COLO668 (cell line): ENCODE measurements around the gene HOXC12.

Experiments used
- DNase-seq: peaks from one replicate; lab custom pipeline; 2025; ENCODE audit not compliant: unreplicated experiment; lab: John Stamatoyannopoulos, UW

The HOXC12 gene

GRCh38 chr12:53955776-53956250 is 1.1 kb downstream of the HOXC12 start:
- DNase-seq, result no peak

DNA sequence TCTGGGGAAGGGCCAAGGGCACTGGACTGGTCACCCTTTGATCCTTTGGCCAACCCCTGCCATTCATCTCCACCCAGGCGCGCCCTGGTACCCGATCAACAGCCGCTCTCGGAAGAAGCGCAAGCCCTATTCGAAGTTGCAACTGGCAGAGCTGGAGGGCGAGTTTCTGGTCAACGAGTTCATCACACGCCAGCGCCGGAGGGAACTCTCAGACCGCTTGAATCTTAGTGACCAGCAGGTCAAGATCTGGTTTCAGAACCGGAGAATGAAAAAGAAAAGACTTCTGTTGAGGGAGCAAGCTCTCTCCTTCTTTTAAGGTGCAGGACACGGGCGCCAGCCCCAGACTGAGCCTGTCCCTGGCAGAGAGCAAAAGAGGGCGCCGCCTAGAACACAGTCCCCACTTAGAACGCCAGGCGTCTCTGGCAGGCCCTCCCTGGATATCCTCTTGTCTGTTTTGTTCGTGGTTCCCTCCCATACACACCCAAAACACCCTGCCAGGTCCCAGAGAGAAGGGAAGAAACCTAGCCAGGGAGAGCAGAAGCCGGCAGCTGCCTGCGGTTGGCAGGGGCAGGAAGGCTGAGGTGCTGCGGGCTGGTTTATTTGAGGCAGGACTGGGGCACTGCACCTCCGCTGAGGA is 1.7 kb downstream of the HOXC12 start:
- DNase-seq, result no peak

DNA sequence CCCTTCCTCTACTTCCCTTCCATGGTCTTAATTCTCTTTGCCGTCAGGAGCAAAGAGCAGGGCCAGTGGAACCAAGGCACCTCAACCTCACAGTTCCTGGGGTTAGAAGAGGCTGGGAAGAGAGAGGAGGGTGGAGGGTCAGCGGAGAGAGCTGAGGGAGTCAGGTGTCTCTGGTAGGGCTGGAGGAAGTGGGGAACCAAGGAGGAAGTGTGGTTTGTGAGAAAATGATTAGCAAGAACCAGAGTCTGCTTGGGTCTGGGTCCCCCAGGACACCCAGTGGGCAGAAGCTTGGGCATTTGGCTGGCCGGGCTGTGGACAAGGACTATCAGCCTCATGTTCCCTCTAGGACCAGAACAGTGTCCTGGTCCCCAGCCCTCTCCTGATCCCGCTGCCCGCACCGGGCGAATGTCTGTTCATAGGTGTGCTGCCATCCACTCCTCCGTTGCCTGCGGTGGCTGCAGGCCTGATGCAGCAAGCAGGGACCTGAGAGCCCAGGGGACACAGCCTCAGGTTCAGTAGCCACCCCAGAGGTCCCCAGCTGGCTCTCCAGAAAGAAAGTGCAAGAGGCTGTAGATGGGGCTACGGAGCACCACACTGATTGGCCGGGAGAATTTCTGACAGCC is 2.3 kb downstream of the HOXC12 start:
- DNase-seq, result no peak

- no peak for DNase-seq
Measured at GRCh38 chr12:53958128-53958527, 3.4 kb downstream of the HOXC12 start.

DNA sequence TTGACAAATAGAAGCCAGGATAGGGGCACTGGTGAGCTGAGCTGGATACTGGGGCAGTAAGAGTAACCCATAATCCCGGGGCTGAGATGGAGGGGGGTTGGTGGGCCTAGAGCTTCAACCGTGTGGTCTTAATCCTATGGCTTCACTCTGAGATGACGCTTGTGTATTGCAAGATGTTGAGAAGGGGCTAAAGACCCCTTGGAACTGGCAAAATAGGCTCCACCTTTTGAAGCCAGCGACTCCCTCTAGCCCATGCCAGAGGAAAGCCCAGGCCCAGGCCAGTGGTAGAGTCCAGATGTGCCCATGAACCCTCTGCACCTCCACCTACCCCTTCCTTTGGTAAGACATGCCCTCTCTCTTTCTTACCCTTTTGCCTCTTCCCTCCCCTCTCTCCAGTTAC is 4.6 kb downstream of the HOXC12 start:
- no peak for DNase-seq

DNA sequence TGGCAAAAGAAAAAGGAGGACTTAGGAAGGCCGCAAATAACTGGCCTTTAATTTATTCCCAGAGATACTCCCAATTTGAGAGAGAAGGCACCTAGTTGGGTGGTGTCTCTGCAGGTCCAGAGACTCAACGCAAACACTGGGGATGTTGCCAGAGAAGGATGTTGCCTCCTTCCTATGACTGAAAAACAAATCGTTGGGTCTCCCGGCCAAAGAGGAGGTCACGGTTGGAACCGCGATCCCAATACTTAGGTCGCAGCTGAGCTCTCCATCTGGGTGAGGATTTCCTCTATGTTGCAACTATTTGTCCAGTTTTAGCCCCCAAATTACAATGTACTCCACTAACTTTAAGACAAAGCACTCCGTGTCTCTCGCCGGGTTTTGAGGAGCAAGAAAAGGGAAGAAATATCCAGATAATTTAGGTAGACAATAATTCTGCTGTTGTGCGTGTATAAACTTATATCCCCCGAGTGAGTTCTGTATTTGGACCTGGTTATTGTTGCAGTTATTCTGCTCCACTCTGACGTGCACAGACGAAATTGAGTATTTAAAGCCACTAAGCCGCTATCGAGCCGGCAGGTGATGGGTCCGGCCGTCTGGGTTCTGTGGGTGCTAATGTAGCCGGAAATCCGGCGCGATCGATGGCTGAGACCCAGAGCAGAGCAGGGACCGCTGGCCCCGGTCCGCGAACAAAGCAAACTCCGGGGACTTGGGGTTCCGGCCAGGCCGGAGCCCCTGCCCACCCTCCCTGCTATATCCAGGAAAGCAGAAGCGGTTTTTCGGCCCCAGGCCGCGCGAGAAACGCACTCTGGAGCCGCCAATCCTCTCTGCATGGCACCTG is 5.7 kb downstream of the HOXC12 start:
- DNase-seq, result no peak

DNA sequence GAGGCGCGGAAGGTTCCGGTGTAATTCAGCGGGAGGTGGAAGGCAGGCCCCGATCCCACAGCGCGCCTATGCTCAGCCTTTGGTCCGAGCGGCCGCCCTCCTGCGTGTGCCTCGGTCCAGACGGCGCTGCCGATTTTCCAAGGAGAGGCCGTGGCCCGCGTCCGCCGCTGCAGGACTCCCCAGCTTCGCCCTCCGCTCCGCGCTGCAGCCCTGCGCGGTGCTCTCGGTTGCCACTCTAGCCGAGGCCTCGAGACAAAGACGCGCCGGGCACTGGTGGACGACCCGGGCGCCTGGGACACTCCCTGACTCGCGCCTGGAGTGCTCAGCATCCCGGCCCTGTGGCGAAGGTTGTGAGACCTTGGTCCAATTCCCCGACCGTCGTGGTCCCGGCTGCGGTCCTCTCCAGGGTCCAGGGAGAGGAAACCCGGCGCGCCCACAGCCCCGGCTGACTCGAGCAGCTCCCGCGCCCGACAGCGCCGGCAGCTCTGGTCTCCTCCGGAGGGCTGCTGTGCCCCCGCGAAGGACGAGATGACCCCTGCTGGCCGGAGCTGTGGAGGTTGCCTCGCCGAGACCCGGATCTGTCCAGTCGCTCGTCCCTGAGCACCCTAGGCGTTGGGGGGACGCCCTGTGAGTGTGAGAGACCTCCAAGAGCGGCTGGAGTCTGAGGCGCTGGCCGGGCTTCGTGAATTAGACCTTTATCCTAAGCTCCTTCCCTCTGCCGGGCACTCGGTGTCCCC is 6.5 kb downstream of the HOXC12 start:
- DNase-seq, result no peak

DNA sequence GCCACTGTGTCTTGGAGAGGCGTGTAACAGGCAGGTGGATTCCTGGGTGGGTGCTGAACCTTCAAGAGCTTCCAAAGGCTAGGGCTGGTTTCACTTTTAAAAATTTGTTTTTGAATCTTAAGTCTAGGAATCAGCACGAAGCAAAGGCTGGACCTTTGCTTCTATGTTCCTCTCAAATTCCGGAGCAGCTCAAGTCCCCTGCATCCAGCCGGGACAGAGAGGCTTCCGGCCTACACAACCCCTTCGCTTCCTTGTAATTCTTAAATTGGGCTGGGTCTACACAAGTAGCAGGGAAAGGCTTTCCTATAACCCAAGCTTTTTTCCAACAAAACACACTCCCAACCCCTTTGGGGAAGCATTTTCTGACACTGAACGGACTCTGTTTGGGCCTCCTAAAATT is 8.3 kb downstream of the HOXC12 start:
- no peak for DNase-seq

DNA sequence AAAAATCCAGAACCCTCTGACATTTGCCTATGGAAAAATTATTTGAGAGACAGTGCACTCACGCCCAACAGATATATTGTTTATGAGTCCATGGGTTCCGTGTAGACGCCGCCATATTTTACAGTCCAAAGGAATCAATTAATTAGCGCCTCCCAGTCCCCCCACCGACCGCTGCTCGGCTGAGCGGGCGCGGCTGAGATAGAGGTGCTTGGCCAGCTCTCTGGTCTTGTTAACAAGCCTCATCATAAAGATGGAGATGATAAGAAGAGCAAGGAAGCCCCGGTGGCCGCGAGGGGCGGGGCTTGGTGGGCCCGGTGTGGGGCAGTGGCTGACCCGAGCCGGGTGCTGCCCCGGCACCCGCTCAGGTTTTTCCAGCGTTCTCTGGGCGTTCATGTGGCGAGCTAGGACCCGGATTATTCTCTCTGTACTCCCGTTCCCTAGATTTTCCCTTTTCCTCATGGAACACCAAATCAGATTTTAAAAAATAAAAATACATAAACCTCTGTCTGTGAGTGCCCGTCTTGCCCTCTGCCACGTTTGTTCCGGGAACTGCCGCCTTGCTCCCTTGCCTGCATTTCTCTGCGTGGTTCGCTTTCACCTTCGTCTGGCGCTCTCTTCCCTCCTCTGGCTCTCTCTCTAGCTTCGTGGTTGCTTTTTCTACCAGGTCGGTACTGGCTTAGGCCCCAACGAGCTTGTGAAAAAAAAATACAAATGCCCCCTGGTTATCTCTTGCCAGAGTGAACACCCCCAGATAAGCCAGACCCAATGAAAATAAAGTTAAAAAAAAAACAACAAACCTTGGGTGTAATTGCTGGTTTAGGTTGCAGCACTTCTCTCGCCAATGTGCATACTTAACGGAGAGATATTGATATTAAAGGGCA is 9.0 kb downstream of the HOXC12 start:
- DNase-seq, result no peak

GRCh38 chr12:53964315-53964713 is 9.6 kb downstream of the HOXC12 start:
- DNase-seq, result no peak

GRCh38 chr12:53965281-53966084 is 10.8 kb downstream of the HOXC12 start:
- no peak for DNase-seq

DNA sequence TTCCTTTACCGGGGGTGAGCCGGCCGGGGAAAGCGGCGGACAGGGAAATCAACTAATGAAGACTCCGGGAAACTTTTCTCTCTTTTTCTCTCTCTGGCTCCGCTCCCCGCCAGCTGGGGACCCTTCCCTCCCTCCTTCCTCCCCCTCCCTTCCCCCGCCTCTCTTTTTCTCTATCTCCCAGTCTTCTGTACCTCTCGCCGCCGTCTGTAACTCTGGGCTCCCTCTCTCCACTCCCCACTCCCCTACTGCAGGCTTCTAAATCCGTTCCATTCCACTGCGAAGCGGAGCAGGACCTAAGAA is 11.3 kb downstream of the HOXC12 start:
- DNase-seq, result no peak

GRCh38 chr12:53966385-53967133 is 11.9 kb downstream of the HOXC12 start:
- DNase-seq, result no peak

GRCh38 chr12:53967421-53967925 is 12.8 kb downstream of the HOXC12 start:
- DNase-seq, result no peak

- no peak for DNase-seq
Measured at GRCh38 chr12:53968214-53969127, 13.8 kb downstream of the HOXC12 start.

DNA sequence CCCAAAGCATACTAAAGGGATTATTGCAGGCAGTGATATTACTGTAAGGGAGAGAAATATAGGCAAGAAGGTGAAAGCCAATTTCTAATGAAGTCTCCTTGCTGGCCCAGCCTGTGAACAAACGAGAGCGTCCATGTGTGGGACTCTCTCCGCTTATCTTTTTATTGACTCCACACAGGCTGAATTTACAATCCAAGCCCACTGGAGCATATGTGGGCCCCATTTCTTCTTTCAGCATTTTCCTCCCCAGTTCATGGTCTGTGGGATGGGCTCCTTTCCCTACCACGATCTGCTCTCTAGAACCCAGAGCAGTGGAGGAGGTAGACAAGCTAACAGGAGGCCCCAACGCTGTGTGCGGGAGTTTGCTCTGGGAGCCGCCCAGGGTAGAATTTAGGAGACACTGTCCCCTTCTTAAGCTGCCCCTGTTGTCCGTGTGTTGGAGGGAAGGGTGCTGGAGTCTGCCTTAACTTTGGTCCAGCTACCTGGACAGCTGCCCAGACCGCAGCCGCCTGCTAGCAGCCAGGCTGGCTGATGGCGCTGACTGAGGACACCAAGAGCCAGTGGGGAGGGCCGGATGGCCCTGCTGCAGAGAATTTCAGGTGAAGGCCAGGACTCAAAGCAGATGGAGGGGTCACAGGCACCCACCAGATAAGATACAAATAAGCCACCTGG is 15.0 kb downstream of the HOXC12 start:
- no peak for DNase-seq

DNA sequence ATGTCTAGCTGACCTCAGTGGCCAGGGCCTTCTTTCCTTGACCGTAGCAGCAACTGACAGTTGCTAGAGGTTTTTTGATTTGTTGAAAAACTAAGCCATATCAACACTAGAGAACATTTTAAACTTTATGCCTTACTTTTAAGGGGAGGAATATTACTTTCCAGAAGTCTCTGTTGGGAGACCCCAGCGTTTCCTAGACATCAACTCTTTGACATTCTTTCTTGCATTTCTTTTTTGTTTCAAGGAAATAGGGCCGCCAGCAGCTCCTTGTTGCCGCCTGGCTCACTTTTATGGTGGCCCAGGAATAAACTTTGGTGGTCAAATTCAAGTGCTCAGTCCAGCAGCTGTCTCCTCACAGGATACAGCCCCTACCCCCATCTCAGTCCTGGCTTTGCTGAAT is 15.7 kb downstream of the HOXC12 start:
- no peak for DNase-seq
